Posterior cingulate gyrus (tissue), 11 donors: ENCODE data around the gene PHACTR1.
A peak's percentile ranks its signal among the peaks of the same experiment; 100 is the strongest.

Experiments
- DNase-seq, 10 donors: peaks; one replicate each; pipeline versions ENCODE4 v3.0.0 to v3.0.0-alpha.2; 2020 to 2021; ENCODE audit warnings: mixed read lengths in 3 of 10
- intact Hi-C: fragments of 100-400 bp; cut with DNase I; formaldehyde crosslinking; loops from one replicate; pipeline ENCODE4 v1.15.1; 2023

Gene PHACTR1

DNA sequence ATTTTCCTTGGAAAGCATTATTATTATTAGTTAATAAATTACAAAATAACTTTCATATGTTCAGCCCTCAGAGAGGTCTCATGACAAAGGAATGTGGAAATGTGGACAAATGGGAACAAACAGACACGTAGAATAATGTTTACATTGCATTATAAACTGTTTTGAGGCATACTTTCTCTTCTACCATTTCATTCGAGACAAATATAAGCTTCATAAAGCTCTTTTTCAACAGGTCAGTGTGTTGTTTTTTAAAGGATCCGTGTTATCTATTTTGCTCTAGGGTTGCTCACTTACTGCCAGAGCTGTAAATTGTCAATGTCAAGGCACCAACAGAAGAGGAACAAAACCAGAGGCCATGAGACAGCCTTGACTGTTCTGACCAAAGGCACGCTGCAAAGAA is 256.8 kb downstream of the PHACTR1 start:
- intact Hi-C loops, result no loop called here
- no peak for DNase-seq

DNA sequence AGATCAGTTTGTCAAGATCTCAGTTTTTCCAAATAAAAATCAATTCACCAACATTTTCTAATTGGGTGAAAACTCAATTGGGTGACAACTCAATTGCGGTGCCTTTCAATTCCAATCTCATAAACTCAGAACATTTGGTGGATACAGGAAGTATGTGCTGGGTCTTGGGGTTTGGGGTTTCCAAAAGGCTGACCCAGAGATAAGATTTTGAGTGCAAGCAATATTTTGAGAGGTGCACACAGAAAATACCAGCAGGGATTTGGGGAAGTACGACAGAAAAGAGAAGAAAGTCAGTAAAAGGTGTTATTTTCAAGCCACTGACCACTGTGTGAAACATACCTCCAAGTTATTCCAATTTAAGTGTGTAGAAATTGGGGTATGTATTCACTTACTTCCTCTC is 258.0 kb downstream of the PHACTR1 start:
- no peak for DNase-seq
- intact Hi-C loops, result no loop called here

DNA sequence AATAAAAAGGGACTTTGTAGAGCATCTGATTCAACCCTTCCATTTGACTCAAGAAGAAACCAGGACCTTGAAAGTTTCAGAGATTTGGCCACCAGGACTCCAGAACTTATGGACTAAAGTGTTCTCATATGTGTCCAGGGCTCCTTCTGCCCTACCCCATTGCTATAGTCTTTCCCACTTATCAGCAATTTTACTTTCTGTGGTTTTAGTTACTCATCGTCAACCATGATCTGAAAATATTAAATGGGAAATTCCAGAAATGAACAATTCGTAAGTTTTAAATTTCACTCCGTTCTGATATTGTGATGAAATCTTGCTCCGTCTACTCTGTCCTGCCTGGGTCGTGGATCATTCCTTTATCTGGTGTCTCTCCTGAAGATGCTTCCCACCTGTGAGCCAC is 259.8 kb downstream of the PHACTR1 start:
- no peak for DNase-seq
- intact Hi-C loops, result no loop called here

DNA sequence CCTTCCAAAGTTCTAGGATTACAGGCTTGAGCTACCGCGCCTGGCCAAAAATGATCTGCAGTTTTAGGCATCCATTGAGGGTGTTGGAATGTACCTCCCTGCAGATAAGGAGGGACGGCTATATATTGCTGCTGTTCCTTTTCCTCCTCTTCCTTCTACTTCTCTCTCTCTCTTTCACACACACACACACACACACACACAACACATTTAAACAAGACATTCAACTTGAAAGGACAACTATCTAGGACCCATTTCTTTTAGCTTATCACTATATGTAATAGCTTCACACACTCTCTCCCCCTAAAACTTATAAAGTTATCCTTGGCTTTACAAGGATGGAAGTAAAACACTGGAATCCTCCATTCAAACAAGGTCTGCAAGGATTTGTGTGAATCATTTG is 260.6 kb downstream of the PHACTR1 start:
- DNase-seq, result no peak
- intact Hi-C loops, result no loop called here

DNA sequence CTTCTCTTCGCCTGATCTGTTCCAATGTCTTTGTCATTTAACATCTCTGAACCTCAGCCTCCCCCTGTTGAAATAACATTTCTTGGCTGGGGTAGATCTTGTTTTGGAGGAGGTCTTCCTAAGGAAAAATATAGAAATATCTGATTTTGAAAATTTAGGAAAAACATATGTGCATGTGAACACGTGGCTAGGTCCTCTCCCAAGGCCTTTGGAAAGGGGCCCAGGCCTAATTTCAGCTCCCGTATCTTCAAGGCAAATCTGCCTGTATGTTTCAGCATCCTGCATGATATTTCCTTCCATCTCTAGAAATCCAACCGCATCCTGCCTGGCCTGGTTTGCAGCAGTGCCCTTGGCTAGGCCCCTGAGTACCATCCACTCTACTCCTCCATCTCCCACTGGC is 261.2 kb downstream of the PHACTR1 start:
- peak in 1 of 10 donors; percentile 75 for DNase-seq
- intact Hi-C loops, result no loop called here

DNA sequence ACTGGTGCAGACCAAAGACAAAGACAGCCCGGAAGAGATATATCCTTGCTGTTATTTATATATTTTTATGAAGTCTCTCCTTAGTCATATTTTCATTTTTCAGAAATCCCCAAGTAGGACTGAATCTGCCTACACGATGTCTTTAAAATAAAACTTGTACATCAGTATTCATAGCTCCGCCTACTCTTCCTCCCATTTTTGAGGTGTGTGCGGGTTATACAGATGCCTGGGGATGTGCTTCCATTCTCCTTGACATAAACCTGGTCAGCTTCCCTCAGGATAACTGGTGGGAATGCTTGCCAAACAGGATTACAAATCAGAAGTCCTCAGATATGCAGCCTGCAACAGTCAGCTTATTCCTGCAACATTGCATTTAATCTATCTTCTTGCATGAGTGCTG is 264.2 kb downstream of the PHACTR1 start:
- DNase-seq, result no peak
- intact Hi-C loops, result no loop called here

DNA sequence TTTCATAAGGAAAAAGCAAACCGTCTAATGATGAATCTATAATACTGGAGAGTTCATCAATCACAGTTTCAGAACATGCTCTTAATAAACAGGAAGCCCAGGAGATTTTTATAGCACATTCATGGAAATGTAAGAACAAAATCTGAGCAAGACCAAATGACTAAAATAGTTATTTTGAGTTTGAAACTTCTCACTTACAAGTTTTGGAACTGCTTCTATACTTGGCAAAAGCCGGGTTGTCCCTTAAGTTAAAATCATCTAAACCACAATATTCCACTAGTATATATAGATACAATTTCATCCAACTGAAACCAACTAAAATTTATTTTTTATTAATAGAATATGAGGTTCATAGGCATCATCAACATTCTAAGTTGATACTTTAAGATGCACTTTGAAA is 268.2 kb downstream of the PHACTR1 start:
- no peak for DNase-seq
- intact Hi-C loops, result no loop called here

DNA sequence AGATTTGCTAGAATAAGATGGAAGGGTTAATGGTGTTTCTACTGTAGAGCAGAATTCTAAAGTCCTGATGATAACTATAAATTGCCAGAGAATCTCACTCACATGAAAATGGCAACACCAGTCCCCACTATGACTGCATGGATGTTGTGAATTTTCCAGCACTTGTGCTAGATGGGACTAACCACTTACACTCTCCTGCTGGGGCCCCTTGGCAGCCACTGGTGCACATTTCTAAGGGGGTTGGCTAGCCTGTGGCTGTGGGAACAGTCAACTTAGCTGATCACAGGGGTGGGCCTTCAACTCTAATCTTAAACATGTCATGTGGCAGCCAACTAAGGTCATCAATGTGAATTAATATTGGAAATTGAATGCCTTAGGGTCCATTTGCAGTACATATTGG is 271.2 kb downstream of the PHACTR1 start:
- intact Hi-C loops, result no loop called here
- no peak for DNase-seq

DNA sequence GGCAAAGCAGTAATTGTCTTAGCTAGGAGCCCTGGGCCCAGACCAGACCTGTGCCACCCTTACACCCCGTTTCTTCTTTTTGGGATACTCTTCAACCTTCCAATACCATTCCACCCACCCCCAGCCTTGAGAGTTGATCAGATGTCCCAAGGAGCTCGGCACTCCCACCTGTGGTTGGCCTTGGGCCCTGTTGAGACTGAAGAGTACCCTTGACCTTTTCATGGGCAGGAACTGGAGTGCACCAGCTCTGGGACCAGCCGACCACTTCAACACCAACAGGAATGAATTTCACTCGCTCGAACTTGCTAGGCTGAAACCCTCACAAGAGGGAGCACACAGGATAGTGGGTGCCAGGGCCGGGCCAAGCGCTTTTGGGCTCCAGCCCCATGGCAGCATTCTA is 273.6 kb downstream of the PHACTR1 start:
- intact Hi-C loops, result no loop called here

DNA sequence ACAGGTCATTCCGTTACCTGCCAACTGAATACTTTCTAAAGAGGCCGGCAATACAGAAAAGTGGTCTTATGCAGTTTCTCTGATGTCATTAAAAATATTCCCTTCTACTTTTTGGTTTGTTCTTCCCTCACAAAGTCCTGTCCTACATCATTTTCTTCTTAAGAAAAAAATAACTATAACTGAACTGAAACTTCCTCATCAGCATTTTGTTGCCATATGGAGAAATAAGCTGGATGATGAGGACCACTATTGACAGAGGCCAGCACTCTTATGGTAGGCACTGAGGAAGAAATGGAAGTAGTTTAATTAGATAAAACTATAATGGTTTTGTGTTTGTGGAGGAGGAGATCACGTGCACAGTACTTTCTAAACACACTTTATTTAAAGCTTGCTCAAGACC is 274.9 kb downstream of the PHACTR1 start:
- intact Hi-C loops, result no loop called here
- no peak for DNase-seq

More for the DNA sequence above, 273.6 kb downstream of the PHACTR1 start:
- no peak for DNase-seq

DNA sequence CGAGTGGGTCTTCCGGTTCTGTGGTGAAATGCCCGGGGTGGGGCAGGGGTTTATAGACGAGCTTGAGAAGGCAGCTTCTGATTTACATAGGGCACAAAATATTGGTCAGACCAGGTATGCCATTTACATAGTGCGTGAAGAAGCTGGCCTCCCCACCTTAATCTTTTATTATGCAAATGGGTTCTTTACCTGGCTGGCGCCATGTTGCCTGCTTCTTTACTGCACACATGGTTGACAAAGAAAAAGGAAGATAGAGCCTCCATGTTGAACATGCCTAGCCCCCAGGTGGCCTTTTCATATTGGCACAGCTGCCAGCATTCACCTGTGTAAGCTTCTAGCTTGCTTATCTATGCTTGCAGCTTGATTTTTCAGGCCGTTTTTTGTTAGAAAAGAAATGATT is 276.2 kb downstream of the PHACTR1 start:
- intact Hi-C loops, result no loop called here
- DNase-seq, result no peak

DNA sequence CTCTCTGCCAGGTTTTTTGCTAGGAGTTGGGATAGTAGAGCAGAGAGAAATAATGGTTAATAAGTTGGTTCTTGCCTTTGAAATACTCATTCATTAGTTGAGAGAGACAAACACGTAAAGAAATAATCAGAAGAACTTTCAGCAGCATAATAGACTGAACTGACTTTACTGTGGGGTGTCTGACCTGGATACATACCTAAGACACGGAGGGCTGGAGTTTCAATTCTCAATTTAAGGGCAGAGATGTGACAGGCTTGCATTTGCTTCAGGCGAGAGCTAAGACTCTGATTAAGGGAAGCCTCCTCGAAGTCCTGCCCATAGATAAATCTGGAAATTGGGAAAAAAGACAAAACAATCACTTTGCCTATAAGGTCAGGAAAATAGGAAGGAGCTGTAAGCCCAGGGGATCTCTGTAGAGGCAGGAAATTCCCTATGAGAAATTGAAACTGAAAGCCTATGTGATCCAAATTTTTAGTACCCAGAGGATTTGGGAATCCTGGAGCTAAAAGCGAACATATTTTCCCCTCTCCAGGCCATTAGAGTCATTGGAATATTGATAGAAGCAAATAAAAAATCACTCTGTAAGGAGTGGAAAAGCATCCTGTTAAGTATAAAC is 276.8 kb downstream of the PHACTR1 start:
- DNase-seq, result no peak
- intact Hi-C loops, result no loop called here

DNA sequence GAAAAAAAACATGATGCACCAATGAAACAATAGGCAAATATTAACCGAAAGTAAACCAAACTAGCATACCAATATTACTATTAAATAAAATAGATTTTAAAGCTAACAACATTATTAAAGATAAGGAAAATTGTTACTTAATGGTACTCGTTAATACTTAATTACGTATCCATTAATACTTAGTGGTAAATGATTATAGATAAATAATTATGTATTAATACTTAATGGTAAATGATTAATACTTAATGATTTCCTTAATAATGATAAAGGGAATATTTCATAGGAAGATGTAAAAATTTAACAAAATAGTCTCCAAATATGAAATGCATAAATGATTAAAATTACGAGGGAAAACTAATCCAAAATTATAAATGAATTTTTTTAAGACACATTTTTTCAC is 278.9 kb downstream of the PHACTR1 start:
- intact Hi-C loops, result no loop called here
- no peak for DNase-seq

DNA sequence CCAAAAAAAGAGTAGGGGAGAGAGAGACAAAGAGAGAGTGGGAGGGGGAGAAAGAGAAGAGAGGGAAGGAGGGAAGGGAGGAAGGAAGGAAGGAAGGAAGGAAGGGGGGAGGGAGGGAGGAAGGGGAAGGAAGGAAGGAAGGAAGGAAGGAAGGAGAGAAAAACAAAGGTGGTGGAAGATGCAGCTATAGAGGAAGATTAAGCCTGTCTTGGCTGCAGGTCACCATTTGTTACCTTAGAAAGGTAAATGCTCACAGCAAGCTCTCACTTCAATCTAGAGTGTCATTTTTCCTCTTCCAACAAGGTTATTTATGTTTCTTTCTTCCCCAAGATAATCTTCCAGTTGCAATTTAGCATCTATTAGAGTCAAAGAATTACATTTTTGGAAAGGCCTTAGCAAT is 284.0 kb downstream of the PHACTR1 start:
- intact Hi-C loops, result no loop called here
- DNase-seq, result no peak

DNA sequence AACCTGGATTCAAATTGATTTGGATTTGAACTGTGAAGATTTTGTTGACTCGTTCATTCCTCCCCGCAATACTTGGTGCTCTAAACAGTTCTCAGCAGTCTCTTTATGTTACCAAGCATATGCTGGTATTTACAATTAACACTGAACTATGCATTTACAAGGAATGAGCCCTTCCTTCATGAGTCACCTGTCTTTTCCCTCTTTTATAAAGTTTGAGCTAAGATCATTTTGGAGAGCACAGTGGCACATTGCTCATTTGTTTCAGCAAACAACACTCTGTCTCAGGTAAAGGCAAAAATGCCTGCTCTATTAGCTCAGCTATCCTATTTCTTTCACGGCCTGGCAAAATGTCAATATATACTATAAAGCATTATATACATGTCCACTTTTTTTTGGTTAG is 285.4 kb downstream of the PHACTR1 start:
- intact Hi-C loops, result no loop called here
- DNase-seq, result no peak

DNA sequence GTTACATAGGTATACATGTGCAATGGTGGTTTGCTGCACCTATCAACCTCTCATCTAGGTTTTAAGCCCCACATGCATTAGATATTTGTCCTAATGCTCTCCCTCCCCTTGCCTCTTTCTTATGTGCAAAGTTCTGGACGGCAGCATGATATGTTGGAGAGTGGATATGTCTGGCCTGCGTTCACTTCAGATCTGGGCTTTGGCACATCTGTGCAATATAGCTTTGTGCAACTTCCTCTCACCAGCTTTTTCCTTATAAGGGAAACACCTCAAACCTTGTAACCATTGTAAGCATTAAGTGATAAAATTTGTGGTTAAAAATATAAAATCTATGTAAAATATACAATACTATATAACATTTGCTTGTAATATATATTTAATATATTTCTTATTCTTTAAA is 288.0 kb downstream of the PHACTR1 start:
- intact Hi-C loops, result no loop called here

DNA sequence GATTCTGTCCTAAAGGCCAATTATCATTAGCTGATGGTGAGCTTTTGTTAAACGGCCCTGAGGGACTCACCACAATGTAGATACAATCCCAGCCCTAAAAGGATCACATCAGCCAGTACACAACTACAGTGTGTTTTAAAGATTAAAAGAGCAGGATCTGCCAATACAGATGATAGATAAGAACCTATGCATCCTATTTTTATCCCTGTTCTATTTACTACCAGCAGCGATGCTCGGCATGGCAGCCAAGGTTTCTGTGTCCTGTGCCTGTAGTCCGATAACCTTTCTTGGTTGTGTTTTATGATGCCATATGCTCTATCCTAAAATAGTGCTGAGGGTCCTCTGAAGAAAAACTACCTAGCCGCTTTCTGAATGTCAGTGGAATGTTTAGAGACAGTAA is 289.4 kb downstream of the PHACTR1 start:
- DNase-seq, result no peak
- intact Hi-C loops, result no loop called here

More for the DNA sequence above, 288.0 kb downstream of the PHACTR1 start:
- no peak for DNase-seq

DNA sequence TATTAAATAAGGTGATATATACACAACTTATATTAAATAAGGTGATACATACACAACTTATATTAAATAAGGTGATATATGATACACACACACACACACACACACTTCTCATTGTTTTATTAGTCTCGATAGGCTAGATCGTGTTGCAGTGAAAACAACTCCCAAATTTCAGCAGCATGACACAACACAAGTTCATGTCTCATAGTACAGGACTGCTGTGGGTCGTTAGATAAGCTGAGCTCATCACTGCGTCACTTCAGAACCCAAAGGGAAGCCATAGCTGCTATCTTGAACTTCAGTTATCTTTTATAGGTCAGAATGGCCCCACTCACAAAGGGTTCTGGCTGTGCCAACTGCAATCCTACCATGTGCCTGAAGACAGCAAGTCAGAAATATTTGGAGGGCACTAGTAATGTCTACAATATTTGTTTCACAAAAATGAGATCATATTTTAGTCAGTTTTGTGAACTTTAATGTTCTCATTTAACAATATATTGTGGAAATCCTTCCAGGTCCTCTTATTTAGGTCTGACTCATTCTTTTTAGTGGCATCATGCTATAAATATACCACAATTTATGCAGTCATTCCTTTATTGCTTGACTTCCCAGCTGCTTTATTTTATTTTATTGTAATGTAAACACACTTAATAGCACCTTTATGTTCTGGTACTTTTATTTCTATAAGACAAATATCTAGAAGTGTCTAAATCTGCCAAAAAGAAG is 290.2 kb downstream of the PHACTR1 start:
- DNase-seq, result no peak
- intact Hi-C loops, result no loop called here

DNA sequence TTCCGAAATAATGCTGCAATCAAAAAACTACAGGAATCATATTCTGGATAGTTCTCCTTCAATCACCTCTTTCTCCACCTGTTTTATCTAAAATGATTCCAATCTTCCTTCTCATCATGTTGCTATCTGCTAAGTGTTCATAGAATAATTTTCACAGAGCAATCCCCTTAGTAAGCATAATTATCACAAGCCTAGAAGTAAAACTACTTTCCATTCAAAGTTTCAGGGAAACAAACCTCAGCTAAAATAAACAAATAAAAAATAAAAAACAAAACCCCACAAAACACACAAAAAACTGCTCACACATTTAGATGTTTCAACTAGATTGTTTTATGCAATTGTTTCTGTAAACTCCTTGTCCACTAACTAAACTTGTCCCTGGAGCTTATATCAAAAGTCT is 291.2 kb downstream of the PHACTR1 start:
- no peak for DNase-seq
- intact Hi-C loops, result no loop called here

DNA sequence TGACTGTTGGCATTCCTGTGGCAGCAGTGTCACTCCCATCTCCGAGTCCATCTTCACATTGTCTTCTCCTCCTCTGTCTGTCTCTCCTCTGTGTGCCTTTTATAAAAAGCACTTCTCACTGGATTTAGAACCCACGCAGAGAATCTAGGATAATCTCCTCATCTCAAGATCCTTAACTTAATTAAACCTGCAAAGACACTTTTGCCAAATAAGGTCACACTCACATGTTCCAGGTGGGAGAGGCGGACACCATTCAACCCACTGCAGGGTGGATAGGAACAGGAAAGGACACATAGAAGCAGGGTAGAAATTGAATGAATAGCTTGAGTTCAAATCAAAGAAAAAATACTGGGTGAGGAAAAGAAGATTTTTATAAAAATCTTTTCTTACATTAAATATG is 292.5 kb downstream of the PHACTR1 start:
- no peak for DNase-seq
- intact Hi-C loops, result no loop called here

DNA sequence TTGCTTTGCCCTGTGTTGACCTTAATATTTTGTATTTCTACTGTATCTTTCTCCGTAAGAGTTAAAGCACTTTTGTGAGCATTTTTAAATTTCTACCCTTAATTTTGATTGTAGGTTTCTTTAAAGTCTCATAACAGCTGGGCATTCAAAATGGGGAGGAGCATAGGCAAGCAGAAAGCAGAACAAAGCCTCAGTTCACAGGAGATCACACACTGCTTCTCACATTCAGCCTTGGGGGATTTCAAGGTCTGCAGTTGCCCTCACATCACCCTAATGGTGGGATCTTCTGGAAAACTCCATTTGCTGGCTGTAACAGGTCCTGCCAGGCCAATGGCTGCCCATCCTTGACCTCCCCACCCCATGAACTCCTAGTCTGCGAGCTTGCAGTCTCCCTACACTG is 292.9 kb downstream of the PHACTR1 start:
- DNase-seq, result no peak
- intact Hi-C loops, result no loop called here

DNA sequence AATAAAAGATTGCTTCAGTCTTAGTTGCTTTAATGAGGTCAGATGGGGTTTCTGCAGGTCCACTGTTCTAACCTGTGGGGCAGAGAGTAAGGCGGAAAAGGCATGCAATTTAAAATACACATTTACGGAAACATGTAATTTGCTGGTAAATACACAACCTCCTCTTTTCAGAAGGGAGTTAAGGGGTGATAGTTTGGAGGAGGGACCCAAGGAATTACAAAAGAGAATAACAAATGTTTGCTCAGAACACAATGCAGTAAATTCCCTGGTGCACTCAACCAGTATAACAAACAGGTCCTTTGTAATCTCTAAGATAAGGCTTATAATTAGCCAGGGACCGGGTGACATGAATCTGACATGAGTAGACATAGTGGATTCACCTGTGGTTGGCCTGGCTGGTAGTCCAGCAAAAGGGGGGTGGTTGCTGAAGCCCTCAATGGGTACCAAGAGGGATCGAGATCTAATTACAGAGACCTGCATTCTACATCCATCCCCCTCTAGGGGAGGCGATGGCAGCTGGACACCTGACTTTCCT is 295.1 kb downstream of the PHACTR1 start:
- no peak for DNase-seq
- intact Hi-C loops, result loop anchor here (5.0 to 10.0 kb wide), 2 partner anchors 54 to 293 kb away; no protein-coding TSS in a partner anchor
